NCI-H2081 treated with DMSO at 0.1 percent for 48 hours (cell line): ENCODE measurements around the gene CLSTN2.

Experiments used
- DNase-seq: peaks from one replicate; lab custom pipeline; 2025; lab: John Stamatoyannopoulos, UW

Gene CLSTN2

DNA sequence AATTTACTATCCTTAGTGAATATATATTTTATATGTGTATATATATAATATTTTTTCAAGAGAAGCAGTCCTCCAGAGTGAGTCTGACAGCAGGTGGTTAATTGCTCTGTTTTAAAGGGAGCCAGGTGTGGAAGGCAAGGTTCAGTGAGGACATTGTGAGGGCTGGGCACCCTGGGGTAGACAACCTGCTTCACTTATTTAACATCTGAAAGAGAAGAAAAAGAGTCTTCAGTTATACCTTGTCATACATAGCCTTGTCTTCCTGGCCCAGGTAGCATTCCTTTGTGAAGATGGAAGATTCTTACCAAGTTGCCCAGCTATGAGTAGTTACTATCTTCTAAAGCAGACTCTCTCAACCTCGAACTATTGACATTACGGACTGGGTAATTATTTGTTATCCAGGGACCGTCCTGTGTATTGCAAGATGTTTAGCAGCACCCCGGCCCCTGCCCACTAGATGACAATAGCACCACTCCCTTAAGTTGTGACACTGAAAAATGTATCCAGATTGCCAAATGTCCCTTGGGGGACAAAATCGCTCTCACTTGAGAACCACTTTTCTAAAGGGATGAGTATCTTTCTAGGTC, 406.9 kb downstream of the CLSTN2 start:
- peak; percentile 50 for DNase-seq

DNA sequence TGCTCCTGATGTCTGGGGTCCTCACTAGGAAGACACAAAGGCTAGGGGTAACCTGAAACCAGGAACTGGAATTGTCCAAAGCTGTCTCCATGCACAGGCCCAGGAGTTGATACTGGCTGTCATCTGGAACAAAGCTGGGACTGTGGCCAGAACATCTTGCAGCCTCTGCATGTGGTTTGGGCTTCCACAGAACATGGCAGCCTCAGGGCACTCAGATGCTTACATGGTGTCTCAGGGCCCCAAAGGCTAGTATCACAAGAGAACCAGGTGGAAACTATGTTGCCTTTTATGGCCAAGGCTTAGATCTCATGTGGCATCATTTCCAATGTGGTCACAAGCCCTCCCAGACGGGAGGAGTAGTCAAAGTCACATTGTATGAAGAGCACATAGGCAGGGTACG, 407.7 kb downstream of the CLSTN2 start:
- DNase-seq = peak; percentile 24

DNA sequence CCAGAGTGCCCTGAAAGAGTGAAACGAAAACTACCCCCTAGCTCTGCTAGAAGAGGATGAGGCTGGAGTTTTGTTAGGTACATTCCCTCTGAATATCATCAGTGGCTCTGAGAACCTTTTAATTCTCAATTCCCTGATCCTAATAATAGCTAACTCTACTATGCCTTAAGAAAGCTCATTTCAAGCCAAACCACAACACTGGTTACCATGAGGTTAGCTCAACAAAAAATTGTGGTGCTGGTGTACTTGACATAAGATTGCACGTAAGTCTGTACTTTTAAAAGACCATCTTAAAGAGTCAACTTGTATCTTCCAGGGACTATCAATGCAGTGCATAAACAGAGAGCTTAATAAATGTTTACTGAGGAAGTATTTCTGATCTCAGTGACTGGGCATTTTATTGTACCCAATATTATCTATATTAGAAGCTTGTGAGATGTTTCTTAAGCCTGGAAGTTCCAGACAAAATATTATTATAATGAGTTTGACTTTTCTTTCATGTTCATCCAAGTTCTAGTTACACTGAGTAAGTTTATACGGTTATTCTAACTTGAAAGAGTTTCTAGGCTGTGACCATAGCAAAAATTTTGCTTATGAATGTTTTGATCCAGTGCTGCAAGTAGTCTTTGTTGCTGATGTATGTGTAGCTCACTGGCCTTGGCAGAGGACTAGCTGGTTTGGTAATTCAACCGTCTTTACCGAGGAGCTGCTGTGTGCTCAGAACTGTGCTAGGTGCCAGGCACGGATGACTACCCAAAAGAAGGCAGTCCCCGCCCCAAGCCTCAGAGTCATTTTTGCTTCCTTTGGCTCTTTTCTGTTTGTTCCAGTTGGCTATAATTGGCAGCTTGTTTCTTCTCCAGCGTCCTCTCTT, 408.5 kb downstream of the CLSTN2 start:
- DNase-seq = no peak

- DNase-seq = no peak
Observed at GRCh38 chr3:140344082-140344454, 409.1 kb downstream of the CLSTN2 start.

- DNase-seq = no peak
Observed at GRCh38 chr3:140344601-140345205, 409.7 kb downstream of the CLSTN2 start.

- DNase-seq = no peak
Observed at GRCh38 chr3:140347151-140347550, 412.2 kb downstream of the CLSTN2 start.

GRCh38 chr3:140349938-140350337, 415.0 kb downstream of the CLSTN2 start:
- no peak for DNase-seq

- DNase-seq = no peak
Observed at GRCh38 chr3:140351466-140351865, 416.5 kb downstream of the CLSTN2 start.

DNA sequence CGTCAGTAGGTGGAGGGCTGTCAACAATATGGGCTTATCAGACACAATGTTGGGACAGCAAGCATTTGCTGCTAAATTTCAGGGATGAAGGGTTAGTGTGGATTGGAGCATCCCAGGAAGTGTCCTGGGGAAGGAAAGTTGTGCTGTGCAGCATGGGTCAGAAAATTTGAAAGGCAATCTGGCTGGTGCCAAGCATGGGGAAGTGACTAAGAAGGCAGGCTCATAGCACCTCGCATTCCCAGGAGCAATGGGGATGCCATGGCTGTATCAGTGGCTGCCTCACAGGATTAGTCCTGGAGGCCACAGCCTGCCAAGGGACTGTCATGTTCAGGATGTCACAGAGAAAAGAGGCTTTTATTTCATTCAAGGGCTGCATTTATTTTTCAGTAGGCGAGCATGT, 420.5 kb downstream of the CLSTN2 start:
- DNase-seq = no peak

DNA sequence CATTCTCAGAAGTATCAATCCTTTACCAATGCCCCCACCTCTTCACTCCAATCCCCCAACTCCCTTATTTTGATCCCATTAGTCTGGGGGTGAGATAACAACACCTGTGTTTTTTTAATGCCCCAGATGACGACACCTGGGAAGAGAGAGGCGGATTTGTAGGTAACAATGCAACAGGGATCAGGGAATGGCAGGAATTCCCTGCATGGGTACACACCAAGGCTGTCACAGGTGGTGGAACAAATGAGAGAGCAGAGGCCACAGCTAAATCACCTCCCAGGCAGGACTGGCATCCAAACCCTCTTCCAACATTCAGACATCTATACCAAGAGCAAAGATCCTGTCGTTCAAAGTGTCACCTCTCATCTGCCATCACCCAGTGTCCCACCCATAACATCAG, 423.7 kb downstream of the CLSTN2 start:
- DNase-seq = no peak

- peak; percentile 24 for DNase-seq
Observed at GRCh38 chr3:140359233-140359995, 424.4 kb downstream of the CLSTN2 start.

GRCh38 chr3:140360332-140360731, 425.3 kb downstream of the CLSTN2 start:
- no peak for DNase-seq

- peak; percentile 42 for DNase-seq
Observed at GRCh38 chr3:140363801-140364200, 428.8 kb downstream of the CLSTN2 start.

- no peak for DNase-seq
Observed at GRCh38 chr3:140365872-140366697, 431.1 kb downstream of the CLSTN2 start.

GRCh38 chr3:140368223-140368811, 433.3 kb downstream of the CLSTN2 start:
- DNase-seq = no peak

DNA sequence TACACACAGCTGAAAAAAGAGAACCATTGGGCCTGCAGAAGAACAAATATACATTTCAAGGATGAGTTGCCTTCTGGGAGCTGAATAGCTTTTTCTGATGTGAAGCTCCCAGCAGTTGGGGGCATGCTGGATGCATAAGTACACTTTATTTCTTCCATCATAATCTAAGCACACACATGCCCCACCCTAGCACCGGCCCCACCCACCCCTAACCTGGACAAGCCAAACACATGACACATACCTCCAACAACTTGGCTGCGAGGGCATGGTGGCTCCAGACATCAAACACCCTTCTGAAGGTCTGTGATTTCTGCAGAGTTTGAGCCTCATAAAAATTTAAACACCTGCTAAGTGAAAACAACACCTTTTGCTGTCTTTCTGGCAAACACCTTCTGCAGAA, 435.7 kb downstream of the CLSTN2 start:
- DNase-seq = no peak

DNA sequence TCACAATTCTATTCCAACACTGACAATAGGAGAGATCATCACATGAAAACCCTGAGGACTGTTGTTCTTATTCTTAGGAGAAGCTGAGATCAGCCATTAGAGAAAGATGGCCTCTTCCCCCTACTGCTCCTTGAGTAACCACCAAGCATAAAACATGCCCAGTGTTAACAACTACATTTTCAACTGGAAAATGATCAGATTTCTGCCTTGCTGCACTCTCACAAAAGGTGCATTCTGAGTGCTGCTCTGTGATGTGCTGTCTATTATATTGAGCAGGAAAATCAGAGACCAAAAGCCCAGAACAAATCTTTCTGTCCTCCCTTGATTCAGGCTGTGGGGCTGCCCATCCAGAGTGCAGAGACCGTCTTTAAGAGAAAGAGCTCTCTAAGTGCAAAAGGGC, 438.2 kb downstream of the CLSTN2 start:
- DNase-seq = no peak

GRCh38 chr3:140375002-140375401, 440.0 kb downstream of the CLSTN2 start:
- DNase-seq = no peak

DNA sequence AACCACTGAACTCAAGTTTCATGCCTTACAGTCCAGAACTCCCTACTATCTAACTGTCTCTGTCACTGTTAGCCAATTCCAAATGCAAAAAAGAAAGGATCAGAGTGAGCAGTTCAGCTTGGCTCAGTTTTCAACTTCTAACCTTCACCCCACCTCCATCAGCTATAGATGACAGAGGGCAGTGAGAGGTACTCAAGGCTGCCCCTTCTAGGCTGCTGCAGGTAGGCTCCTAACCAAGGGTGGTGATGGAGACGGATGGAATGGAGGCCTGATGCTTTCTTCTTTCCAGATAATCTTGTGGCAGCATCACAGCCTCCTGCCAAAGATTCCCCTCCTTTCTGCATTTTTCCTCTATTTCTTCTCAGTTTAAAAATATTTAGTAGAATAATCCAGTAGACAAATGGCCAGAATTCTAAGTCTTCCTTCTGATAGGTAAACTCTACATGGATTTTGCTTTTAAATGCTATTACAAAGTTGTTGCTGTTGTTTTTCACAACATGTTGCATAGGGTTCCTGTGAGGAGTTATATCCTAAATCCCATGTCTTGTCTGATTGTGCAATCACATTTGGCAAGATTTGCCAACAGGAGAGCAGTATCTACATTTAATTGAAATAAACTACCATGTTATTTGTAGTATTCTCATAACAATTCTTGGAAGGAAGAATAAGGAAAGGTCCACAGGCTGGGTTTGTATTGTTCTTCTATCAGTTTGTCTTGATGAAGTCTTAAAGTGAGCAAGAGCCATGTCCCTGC, 441.3 kb downstream of the CLSTN2 start:
- DNase-seq = no peak

DNA sequence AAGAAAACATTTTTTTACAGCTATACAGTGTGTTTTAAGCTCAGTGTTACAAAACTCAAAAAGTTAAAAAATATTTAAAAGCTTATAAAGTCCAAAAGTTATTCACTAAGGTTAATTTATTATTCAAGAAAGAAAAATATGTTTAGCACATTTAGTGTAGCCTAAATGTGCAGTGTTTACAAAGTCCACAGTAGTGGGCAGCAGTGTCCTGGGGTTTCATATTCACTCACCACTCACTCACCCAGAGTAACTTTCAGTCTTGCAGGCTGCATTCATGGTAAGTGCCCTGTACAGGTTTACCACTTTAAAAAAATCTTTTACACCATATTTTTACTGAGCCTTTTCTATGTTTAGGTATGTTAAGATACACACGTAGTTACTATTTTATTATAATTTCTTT, 442.7 kb downstream of the CLSTN2 start:
- DNase-seq = no peak
